Epidermal melanocyte (primary cell): Measurements from ENCODE around the gene SLC25A6.
"Not testable (repeated sequence)": the region's sequence is repeated elsewhere in the genome, so short reads cannot be mapped to it uniquely, and the experiment has no call there.

Experiments used
- DNase-seq: peaks from one replicate; pipeline ENCODE4 v3.0.0; 2011; ENCODE audit warnings: low spot score; ENCODE audit not compliant: insufficient read length

Gene SLC25A6

GRCh38 chrX:1355131-1356046, 36.5 kb downstream of the SLC25A6 start:
- no peak for DNase-seq

GRCh38 chrX:1354036-1355019, 37.6 kb downstream of the SLC25A6 start:
- no peak for DNase-seq

GRCh38 chrX:1351981-1352714, 39.8 kb downstream of the SLC25A6 start:
- DNase-seq: no peak

- not testable (repeated sequence) for DNase-seq
Measured at GRCh38 chrX:1349606-1350005, 42.3 kb downstream of the SLC25A6 start.

- DNase-seq: no peak
Measured at GRCh38 chrX:1341545-1342184, 50.2 kb downstream of the SLC25A6 start.

- DNase-seq: no peak
Measured at GRCh38 chrX:1336948-1337779, 54.7 kb downstream of the SLC25A6 start.

GRCh38 chrX:1336331-1336943, 55.5 kb downstream of the SLC25A6 start, which contains the start of gene IL3RA:
IL3RA (plus strand) TSS chrX:1336785; CDS start chrX:1341766, 4,981 bp downstream.
- DNase-seq: no peak
